Heart left ventricle (tissue), 16 donors: ENCODE data around the gene GPR137. TPM values are rescaled to one million over a fixed set of nuclear protein-coding genes. Genes with fewer than 3 reads are reported as not detected.
A peak's percentile ranks its signal among the peaks of the same experiment; 100 is the strongest.

ENCODE experiments used
- ATAC-seq, 4 donors: fragments of 200-7000 bp; cut with Tn5 transposase; one replicate each; pipeline ENCODE4 v1.9.1; 2020 to 2022; ENCODE audit warnings: moderate library complexity in 4 of 4, mild to moderate bottlenecking in 3 of 4, moderate number of reproducible peaks in 1 of 4
- DNase-seq, 5 donors: peaks; one replicate each; pipeline ENCODE4 v3.0.0-alpha.2; 2020
- H3K27ac ChIP-seq, 12 donors: fragments of 200-600 bp; sonication (generic) in 4 of 12; one replicate each; pipeline versions ENCODE4 v1.5.0 to v1.8.0; 2016 to 2022; ENCODE audit warnings: mild to moderate bottlenecking in 2 of 12
- H3K27me3 ChIP-seq, 9 donors: fragments of 200-600 bp; sonication (generic) in 2 of 9; one replicate each; pipeline versions ENCODE4 v1.5.1 to v1.8.0; 2016 to 2022; ENCODE audit warnings: mild to moderate bottlenecking in 3 of 9
- H3K36me3 ChIP-seq, 9 donors: fragments of 200-600 bp; sonication (generic) in 2 of 9; one replicate each; pipeline versions ENCODE4 v1.5.0 to v1.8.0; 2018 to 2022; ENCODE audit warnings: mild to moderate bottlenecking in 2 of 9
- H3K4me1 ChIP-seq, 12 donors: fragments of 200-600 bp; sonication (generic) in 4 of 12; one replicate each; pipeline versions ENCODE4 v1.5.0 to v1.8.0; 2016 to 2022; ENCODE audit warnings: mild to moderate bottlenecking in 3 of 12
- H3K4me3 ChIP-seq, 12 donors: fragments of 200-600 bp; sonication (generic) in 4 of 12; one replicate each; pipeline versions ENCODE4 v1.5.0 to v1.8.0; 2017 to 2022; ENCODE audit warnings: mild to moderate bottlenecking in 9 of 12, moderate library complexity in 4 of 12
- H3K9me3 ChIP-seq, 12 donors: fragments of 200-600 bp; sonication (generic) in 4 of 12; one replicate each; pipeline versions ENCODE4 v1.5.0 to v1.8.0; 2016 to 2022; ENCODE audit warnings: mild to moderate bottlenecking in 1 of 12
- POLR2A ChIP-seq, 2 donors: fragments of 450-650 bp; IDR thresholded peaks; one replicate each; pipeline ENCODE4 v1.6.1; 2017; ENCODE audit warnings: antibody characterized with exemption in 2 of 2, mild to moderate bottlenecking in 2 of 2, moderate library complexity in 2 of 2
- WGBS, 4 donors: extraction: QIAGEN DNeasy Blood & Tissue Kit in 2 of 4; methylation state at CpG; one replicate each; pipeline versions ENCODE4 v1.1.5 to v1.1.7; 2013 to 2018; 5-methylcytosine and 5-hydroxymethylcytosine counted together
- intact Hi-C, 10 donors: fragments of 100-400 bp; cut with DNase I; formaldehyde crosslinking; loops; one replicate each; pipeline versions ENCODE4 v1.11.1 to v1.14.2; 2022
- polyA plus RNA-seq, 2 donors: library from polyadenylated mRNA; stranded (reverse); fragments of 200-250 nt; gene quantifications; one replicate each; pipeline ENCODE4 v1.2.3, GENCODE V29; 2013
- total RNA-seq, 9 donors: library from RNA; depleted of rRNA in 2 of 9; stranded (reverse); fragments of >200 nt in 2 of 9; fragmentation: NEBNext Ultra II Directional in 3 of 9; extraction: Animal tissue kit (Norgen Biotek cat#: 25700) in 3 of 9; gene quantifications; one replicate each; pipeline versions ENCODE4 v1.1.0 to v1.2.4, GENCODE V29; 2016 to 2023
- TF ChIP-seq, protein P1 (sequence below), 12 donors: fragments of 200-600 bp; sonication (generic) in 4 of 12; IDR thresholded peaks; one replicate each; pipeline versions ENCODE4 v1.5.0 to v1.8.0; 2018 to 2022; ENCODE audit warnings: antibody characterized with exemption in 12 of 12, mild to moderate bottlenecking in 5 of 12
- donor health status: ischemic (EF 13 %, LVEDD 7.1; RV severe dilation, severe dysfunction).
- donor health status: healthy with polysubstance abuse.
- donor health status: DM: no; HTN: yes; CAD: no.
- donor health status: DM: no; HTN: no; CAD: no.
- donor health status: ischemic (EF 25% LVEDD 6.9; RV normal size, moderate dysfunction).
- donor health status: ischemic (EF 25% LVEDD 5.7; RV mildly dilated, moderate dysfunction).
- donor health status: healthy.
- donor health status: DM: yes; HTN: yes; CAD: no.
- donor health status: ischemic (EF 35%, LVEDD 5.7; RV mildly dilated, moderate dysfunction).
- donor health status: nonischemic (EF 11% LVEDD 7.7; RV severe dilation, severe dysfunction).
- donor health status: DM: yes; HTN: yes; CAD: no.
- donor health status: PGD.
- donor health status: ischemic (EF 29% LVEDD 5.4; RV normal size, mild dysfunction).
- donor health status: nonischemic (EF 23%, LVEDD 6.1; RV moderate dilation, normal function).

GPR137 gene
- total and polyA plus RNA-seq, 11 donors: 20.2 to 48.3 (median 26.2) TPM

DNA sequence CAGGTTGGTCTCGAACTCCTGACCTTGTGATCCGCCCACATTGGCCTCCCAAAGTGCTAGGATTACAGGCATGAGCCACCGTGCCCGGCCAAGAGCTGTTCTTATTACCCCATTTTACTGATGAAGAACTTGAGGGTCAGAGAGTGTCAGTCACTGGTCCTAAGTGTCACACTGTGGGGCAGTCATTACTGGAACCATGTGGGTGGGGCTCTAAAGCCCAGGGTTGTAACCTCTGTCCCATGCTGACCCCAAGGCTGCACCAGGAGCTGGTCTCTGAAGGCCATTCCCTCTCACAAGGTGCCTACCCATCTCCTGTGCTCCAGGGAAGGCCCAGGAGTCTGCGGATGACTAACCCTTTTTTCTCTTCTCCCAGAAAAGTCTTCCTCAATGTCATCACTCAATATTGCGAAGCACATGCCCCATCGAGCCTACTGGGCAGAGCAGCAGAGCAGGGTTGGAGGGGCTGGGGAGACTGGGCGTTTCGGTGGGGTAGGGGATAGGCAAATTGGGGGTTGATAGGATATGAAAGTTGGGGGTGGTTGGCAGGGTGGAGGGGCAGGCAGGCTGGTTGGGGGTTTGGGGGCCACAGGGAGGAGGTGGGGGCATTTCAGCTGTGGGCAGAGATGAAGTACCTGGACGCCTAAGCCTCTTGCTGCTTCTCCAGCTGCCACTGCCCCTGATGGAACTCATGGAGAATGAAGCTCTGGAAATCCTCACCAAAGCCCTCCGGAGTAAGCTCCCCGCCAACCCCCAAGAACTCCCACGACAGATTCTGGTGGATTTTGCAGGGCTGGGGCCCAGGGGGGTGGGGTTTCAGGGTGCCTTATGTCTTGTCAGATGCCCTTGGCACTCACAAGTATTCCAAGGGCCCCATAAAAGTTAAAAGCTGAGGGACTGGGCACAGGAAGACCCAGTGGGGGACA, 17.7 kb downstream of the GPR137 start:
- peak overlapping the region in 8 of 12 donors; percentile 67 to 93 (median 81) for H3K4me3 ChIP-seq
- DNase-seq (no peak), ATAC-seq (no peak)
- no peak for TF ChIP-seq POLR2A (IDR thresholded peaks at IDR 0.05)
- TF ChIP-seq, protein P1, sequence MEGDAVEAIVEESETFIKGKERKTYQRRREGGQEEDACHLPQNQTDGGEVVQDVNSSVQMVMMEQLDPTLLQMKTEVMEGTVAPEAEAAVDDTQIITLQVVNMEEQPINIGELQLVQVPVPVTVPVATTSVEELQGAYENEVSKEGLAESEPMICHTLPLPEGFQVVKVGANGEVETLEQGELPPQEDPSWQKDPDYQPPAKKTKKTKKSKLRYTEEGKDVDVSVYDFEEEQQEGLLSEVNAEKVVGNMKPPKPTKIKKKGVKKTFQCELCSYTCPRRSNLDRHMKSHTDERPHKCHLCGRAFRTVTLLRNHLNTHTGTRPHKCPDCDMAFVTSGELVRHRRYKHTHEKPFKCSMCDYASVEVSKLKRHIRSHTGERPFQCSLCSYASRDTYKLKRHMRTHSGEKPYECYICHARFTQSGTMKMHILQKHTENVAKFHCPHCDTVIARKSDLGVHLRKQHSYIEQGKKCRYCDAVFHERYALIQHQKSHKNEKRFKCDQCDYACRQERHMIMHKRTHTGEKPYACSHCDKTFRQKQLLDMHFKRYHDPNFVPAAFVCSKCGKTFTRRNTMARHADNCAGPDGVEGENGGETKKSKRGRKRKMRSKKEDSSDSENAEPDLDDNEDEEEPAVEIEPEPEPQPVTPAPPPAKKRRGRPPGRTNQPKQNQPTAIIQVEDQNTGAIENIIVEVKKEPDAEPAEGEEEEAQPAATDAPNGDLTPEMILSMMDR (IDR thresholded peaks at IDR 0.05): no peak
- H3K36me3 ChIP-seq: peaks cover 0 to 11% (median 4%) of the 10 kb centered on the region in 9 donors
- intact Hi-C loops: loop anchor here in 9 of 10 donors (1.0 to 10.0 kb wide), 11 partner anchors 18 to 329 kb away; partner anchors contain the start of genes PLCB3 (in 2 of the 9), PPP1R14B (in 2 of the 9), COX8A (in 1 of the 9) and FKBP2 (in 1 of the 9)
- peaks cover 4 to 55% (median 38%) of the 10 kb centered on the region in 12 donors for H3K4me1 ChIP-seq
- WGBS, 4 donors: 81 to 87% (median 86%) methylated on average over 11 to 13 of the region's 13 CpGs
- peaks cover 0 to 28% (median 8%) of the 10 kb centered on the region in 9 donors for H3K27me3 ChIP-seq
- no peaks in the 10 kb centered on the region for H3K9me3 ChIP-seq
- H3K27ac ChIP-seq: peak overlapping the region in 11 of 12 donors; percentile 90 to 98 (median 97)

DNA sequence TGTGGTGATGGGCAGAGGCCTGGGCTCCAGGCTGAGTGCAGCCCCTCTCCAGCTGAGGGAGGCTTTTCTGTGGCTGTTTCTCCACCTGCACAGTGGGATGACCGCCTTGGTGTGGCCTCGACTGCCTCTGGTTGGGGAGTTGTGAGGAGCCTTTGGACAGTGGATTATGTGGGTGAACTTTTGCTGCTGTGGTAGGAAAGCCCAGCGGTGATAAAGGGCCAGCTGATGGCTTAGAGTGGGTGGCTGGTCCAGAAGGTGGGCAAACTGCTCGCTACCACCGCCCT, 18.3 kb downstream of the GPR137 start:
- peaks cover 4 to 53% (median 37%) of the 10 kb centered on the region in 12 donors for H3K4me1 ChIP-seq

DNA sequence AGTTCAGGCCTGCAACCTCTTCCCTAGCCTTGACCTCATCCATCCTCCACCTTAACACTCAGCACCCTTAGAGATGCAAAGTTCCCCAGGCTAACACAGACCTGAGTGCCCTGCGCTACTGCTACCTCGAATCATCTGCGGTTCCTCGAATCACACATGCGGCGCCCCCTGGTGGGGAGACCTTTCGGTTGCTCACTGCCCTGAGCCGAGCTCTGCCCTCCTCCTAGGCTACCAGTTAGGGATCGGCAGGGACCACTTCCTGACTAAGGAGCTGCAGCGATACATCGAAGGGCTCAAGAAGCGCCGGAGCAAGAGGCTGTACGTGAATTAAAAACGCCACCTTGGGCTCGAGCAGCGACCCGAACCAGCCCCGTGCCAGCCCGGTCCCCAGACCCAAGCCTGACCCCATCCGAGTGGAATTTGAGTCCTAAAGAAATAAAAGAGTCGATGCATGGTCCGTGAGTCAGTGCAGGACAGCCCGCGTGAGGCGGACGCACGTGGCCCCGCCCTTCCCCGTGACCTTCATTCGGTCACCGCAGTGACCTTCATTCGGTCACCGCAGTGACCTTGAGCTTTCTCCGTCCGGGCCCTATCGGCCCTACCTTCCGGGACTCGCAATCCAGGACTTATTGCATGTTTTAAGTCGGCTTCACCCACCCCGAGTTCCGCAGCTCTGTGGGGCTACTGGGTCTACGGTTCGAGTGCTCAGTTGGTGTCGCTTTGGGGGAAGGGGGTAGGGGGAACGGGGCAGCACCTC, 18.8 kb downstream of the GPR137 start:
- TF ChIP-seq, protein P1 (IDR thresholded peaks at IDR 0.05): peak; percentile 81 to 94 (median 89)
- TF ChIP-seq POLR2A (IDR thresholded peaks at IDR 0.05): no peak
- DNase-seq (peak; percentile 91 to 96 (median 94)), ATAC-seq (peak; percentile 38 to 67 (median 54))
- WGBS, 4 donors: 0 to 1% (median 1%) methylated on average over 37 to 46 of the region's 46 CpGs
- Histone ChIP-seq H3K4me3 (peak overlapping the region; percentile 23 to 93 (median 76)), H3K27ac (peak overlapping the region; percentile 90 to 98 (median 97)), H3K9me3 (no peaks in the 10 kb centered on the region), H3K27me3 (peaks cover 0 to 17% (median 6%) of the 10 kb centered on the region in 9 donors), H3K36me3 (peaks cover 0 to 11% (median 7%) of the 10 kb centered on the region in 9 donors), H3K4me1 (peaks cover 2 to 47% (median 33%) of the 10 kb centered on the region in 12 donors)
- intact Hi-C loops: loop anchor here in 9 of 10 donors (1.0 to 10.0 kb wide), 12 partner anchors 19 to 330 kb away; partner anchors contain the start of genes PLCB3 (in 2 of the 9), PPP1R14B (in 2 of the 9), COX8A (in 1 of the 9) and FKBP2 (in 1 of the 9)

More for the DNA sequence above, 18.3 kb downstream of the GPR137 start:
- H3K27ac ChIP-seq: peak overlapping the region in 11 of 12 donors; percentile 90 to 98 (median 97)
- H3K4me3 ChIP-seq: peak overlapping the region in 9 of 12 donors; percentile 62 to 93 (median 77)
- peaks cover 0 to 22% (median 6%) of the 10 kb centered on the region in 9 donors for H3K27me3 ChIP-seq
- no peak for DNase-seq
- no peak for ATAC-seq
- H3K9me3 ChIP-seq: no peaks in the 10 kb centered on the region
- intact Hi-C loops: loop anchor here in 9 of 10 donors (1.0 to 10.0 kb wide), 11 partner anchors 19 to 329 kb away; partner anchors contain the start of genes PLCB3 (in 2 of the 9), PPP1R14B (in 2 of the 9), COX8A (in 1 of the 9) and FKBP2 (in 1 of the 9)
- H3K36me3 ChIP-seq: peaks cover 0 to 11% (median 4%) of the 10 kb centered on the region in 9 donors
- TF ChIP-seq, protein P1 (IDR thresholded peaks at IDR 0.05): no peak
- no peak for TF ChIP-seq POLR2A (IDR thresholded peaks at IDR 0.05)
- 13 to 90% (median 53%) methylated on average over 2 to 5 of the region's 5 CpGs for WGBS, 4 donors
